K562 (cell line): Measurements from ENCODE around the gene SDK1. TPM values are rescaled to one million over a fixed set of nuclear protein-coding genes. Genes with fewer than 3 reads are reported as not detected.

Experiments used
- ATAC-seq: fragments of 200-7000 bp; cut with Tn5 transposase; 3 replicates; pipeline ENCODE4 v1.9.1; 2020; ENCODE audit warnings: moderate library complexity
- BruUV-seq: library from RNA; stranded (reverse); fragments of 400-500 nt; replicated peaks from 2 replicates; lab custom pipeline; 2021; lab: Mats Ljungman, UMichigan
- CTCF ChIA-PET: fragments of 300-600 bp; formaldehyde crosslinking; extraction: SDS; loops from one replicate; lab custom pipeline; 2021; ENCODE audit warnings: low intra/inter-chr PET ratio; lab: Yijun Ruan, JAX
- POLR2A ChIA-PET: fragments of 300-600, 350-650 bp; sonication (Branson Sonifier 250); formaldehyde crosslinking; extraction: SDS; loops from one replicate; lab custom pipeline; 2021; ENCODE audit warnings: antibody characterized with exemption, inconsistent platforms; lab: Yijun Ruan, JAX
- DNase-seq, 4 experiments: peaks; one replicate each; pipeline versions ENCODE4 v3.0.0 to v3.0.0-alpha.2; 2011 to 2018; ENCODE audit warnings: low spot score in 3 of 4, mixed read lengths in 3 of 4; ENCODE audit errors: extremely low read depth in 1 of 4
- FAIRE-seq: peaks from 2 replicates; lab custom pipeline; 2011; peaks lifted over from hg19 to GRCh38; lab: Jason Lieb, UNC
- H2AFZ ChIP-seq: 2 replicates; pipeline ENCODE4 v1.6.0; 2011; ENCODE audit warnings: low read depth, low read length, control low read depth, inconsistent platforms
- H3K27ac ChIP-seq: fragments of 200-600 bp; 3 replicates; pipeline ENCODE4 v1.8.0; 2011; ENCODE audit warnings: low read depth, mild to moderate bottlenecking, control low read depth, inconsistent platforms, low read length, moderate library complexity, mixed read lengths; ENCODE audit errors: extremely low read depth
- H3K27me3 ChIP-seq, 2 experiments: fragments of 300-600 bp in 1 of 2; 2 replicates in 1 of 2; 3 replicates in 1 of 2; pipeline versions ENCODE4 v1.6.0 to v1.8.0; 2011; ENCODE audit warnings: inconsistent platforms in 2 of 2, low read length in 2 of 2, mild to moderate bottlenecking in 1 of 2, mixed read lengths in 1 of 2, moderate library complexity in 1 of 2; ENCODE audit not compliant: control insufficient read depth in 2 of 2, insufficient read depth in 2 of 2
- H3K36me3 ChIP-seq: fragments of 300-600 bp; 3 replicates; pipeline ENCODE4 v1.8.0; 2011; ENCODE audit warnings: mild to moderate bottlenecking, low read length, inconsistent platforms; ENCODE audit not compliant: control insufficient read depth, insufficient read depth
- H3K4me1 ChIP-seq, 2 experiments: fragments of 200-600 bp in 1 of 2; replicated peaks in 1 of 2; 2 replicates in 1 of 2; 3 replicates in 1 of 2; pipeline versions ENCODE4 v1.5.1 to v1.8.0; 2011; ENCODE audit warnings: inconsistent platforms in 2 of 2, low read length in 2 of 2, mild to moderate bottlenecking in 1 of 2, mixed read lengths in 1 of 2, moderate library complexity in 1 of 2; ENCODE audit not compliant: control insufficient read depth in 2 of 2, insufficient read depth in 2 of 2
- H3K4me2 ChIP-seq: 2 replicates; pipeline ENCODE4 v1.6.1; 2011; ENCODE audit warnings: low read length, control low read depth, inconsistent platforms, mixed read lengths; ENCODE audit not compliant: insufficient read depth
- H3K4me3 ChIP-seq: fragments of 200-600 bp; sonication (generic), shearing (Covaris generic); 2 replicates; pipeline ENCODE4 v1.5.1; 2016; ENCODE audit warnings: control low read depth, inconsistent platforms
- H3K79me2 ChIP-seq: fragments of 200-600 bp; 3 replicates; pipeline ENCODE4 v1.8.0; 2011; ENCODE audit warnings: low read length, inconsistent platforms; ENCODE audit not compliant: control insufficient read depth, insufficient read depth
- H3K9ac ChIP-seq, 2 experiments: 2 replicates each; pipeline versions ENCODE4 v1.6.0 to v1.6.1; 2011; ENCODE audit warnings: low read depth in 2 of 2, low read length in 2 of 2, control low read depth in 1 of 2, inconsistent platforms in 1 of 2, mild to moderate bottlenecking in 1 of 2, mixed read lengths in 1 of 2; ENCODE audit not compliant: insufficient read depth in 1 of 2
- H3K9me1 ChIP-seq: one replicate; pipeline ENCODE4 v1.6.0; 2011; ENCODE audit warnings: inconsistent platforms, mild to moderate bottlenecking, low read length, moderate library complexity; ENCODE audit not compliant: control insufficient read depth, insufficient read depth
- H3K9me3 ChIP-seq: replicated peaks from 2 replicates; pipeline ENCODE4 v1.5.1; 2011; ENCODE audit warnings: low read depth, low read length, inconsistent platforms; ENCODE audit not compliant: control insufficient read depth, insufficient read depth
- H4K20me1 ChIP-seq: replicated peaks from 2 replicates; pipeline ENCODE4 v1.6.1; 2011; ENCODE audit warnings: low read length, inconsistent platforms, mixed read lengths; ENCODE audit not compliant: control insufficient read depth, insufficient read depth
- DLX4 ChIP-seq: fragments of 250-450 bp; sonication (Bioruptor Pico); IDR thresholded peaks from 2 replicates; pipeline ENCODE4 v1.6.1; 2021; ENCODE audit warnings: mild to moderate bottlenecking
- ZNF174 ChIP-seq: fragments of 250-450 bp; sonication (Bioruptor Pico); IDR thresholded peaks from 2 replicates; pipeline ENCODE4 v1.4.0; 2020; ENCODE audit warnings: mild to moderate bottlenecking
- ZNF609 ChIP-seq: sonication (generic); formaldehyde crosslinking; IDR thresholded peaks from 2 replicates; pipeline ENCODE4 v1.8.1; 2023; ENCODE audit warnings: missing genetic modification reagents, mild to moderate bottlenecking, borderline replicate concordance
- WGBS: fragments of 100-300 bp; shearing (Covaris generic); methylation state at CpG from one replicate; pipeline ENCODE4 v1.1.6; 2016; ENCODE audit warnings: low coverage, mixed read lengths; ENCODE audit not compliant: insufficient coverage; ENCODE audit errors: missing lambda C conversion rate; 5-methylcytosine and 5-hydroxymethylcytosine counted together
- in situ Hi-C: fragments of 300-500 bp; cut with MboI; formaldehyde crosslinking; loops from 4 replicates; pipeline ENCODE4 v1.15.0; 2018; ENCODE audit warnings: inconsistent platforms, mixed read lengths
- intact Hi-C: fragments of 100-400 bp; cut with micrococcal nuclease; formaldehyde crosslinking; loops from 2 replicates; pipeline ENCODE4 v1.14.2; 2022
- polyA plus RNA-seq, 8 experiments: library from polyadenylated mRNA; depleted of rRNA in 4 of 8; stranded (reverse) in 5 of 8; unstranded in 3 of 8; fragments of >200 nt; fragmentation: Nextera tagmentation in 2 of 8; fragmentation: Illumina TruSeq in 1 of 8; extraction: Ambion mirVana in 2 of 8; extraction: Trizol in 1 of 8; gene quantifications; 2 replicates each; pipeline versions ENCODE4 v1.2.1 to v1.2.3, GENCODE V29; 2011 to 2014; ENCODE audit warnings: inconsistent platforms in 1 of 8, missing spikeins in 1 of 8
- total RNA-seq, 7 experiments: library from RNA; depleted of rRNA in 6 of 7; stranded (reverse); fragments of >200 nt in 6 of 7; fragmentation: Illumina TruSeq in 2 of 7; extraction: Trizol in 2 of 7; gene quantifications; 2 replicates each; pipeline versions ENCODE4 v1.2.1 to v1.2.3, GENCODE V29; 2011 to 2021; ENCODE audit warnings: low replicate concordance in 1 of 7

Gene SDK1
- total and polyA plus RNA-seq, 9 of the 15 experiments (the other 6 are each of a cell fraction or from before 2014, with no cell fraction given) = 0.16 TPM; not detected in 8

- TF ChIP-seq ZNF174 = no peak
- no peak for TF ChIP-seq DLX4
These were observed 932.8 kb downstream of the SDK1 start (continued) for GRCh38 chr7:4233621-4234497.

- Histone ChIP-seq H3K4me3 (no peak overlapping the region), H3K9me3 (no peaks in the 10 kb centered on the region), H3K79me2 (no peaks in the 10 kb centered on the region), H3K9me1 (no peaks in the 10 kb centered on the region), H3K27ac (no peak overlapping the region), H3K36me3 (no peaks in the 10 kb centered on the region), H3K4me2 (no peak overlapping the region), H2AFZ (no peak overlapping the region), H3K4me1 (no peaks in the 10 kb centered on the region), H3K27me3 (peaks cover 0 to 56% of the 10 kb centered on the region in 2 experiments; a peak in 2 of 5 replicates), H3K9ac (no peak overlapping the region), H4K20me1 (no peaks in the 10 kb centered on the region; the same call in 1 of the 2 replicates)
- TF ChIP-seq ZNF609 (CRISPR knock-in tag) = no peak
- POLR2A ChIA-PET = no interaction called here
- in situ Hi-C loops (no loop called here), intact Hi-C loops (no loop called here)
- CTCF ChIA-PET = no interaction called here
- BruUV-seq = no TSS peak
- FAIRE-seq (no peak), ATAC-seq (no peak), DNase-seq (no peak)
- WGBS = 5% methylated on average over 10 of the region's 12 CpGs
These were observed 933.4 kb downstream of the SDK1 start for GRCh38 chr7:4234498-4234855.
